Measurements from ENCODE around the gene CCHCR1. TPM values are rescaled to one million over a fixed set of nuclear protein-coding genes. Genes with fewer than 3 reads are reported as not detected.

The CCHCR1 gene
- total RNA-seq, 6 experiments from 2014 or later = 12.0 to 24.3 (median 23.5) TPM

DNA sequence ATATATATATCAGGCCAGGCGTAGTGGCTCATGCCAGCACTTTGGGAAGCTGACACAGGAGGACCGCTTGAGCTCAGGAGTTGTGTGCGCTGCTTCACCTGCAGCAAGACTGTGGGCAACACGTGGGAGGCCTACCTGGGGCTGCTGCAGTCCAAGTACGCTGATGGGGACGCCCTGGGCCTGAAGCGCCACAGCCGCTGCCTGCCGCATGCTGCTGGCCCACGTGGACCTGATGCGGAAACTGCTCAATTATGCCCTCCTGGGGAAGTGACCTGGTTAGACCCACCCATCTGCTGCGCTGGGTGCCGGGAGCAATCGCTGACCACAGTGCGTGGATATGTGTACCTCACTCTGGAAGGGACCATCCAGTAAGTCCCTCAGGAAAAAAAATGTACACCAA lies 17.0 kb downstream of the CCHCR1 start:
- H3K36me3 Mint-ChIP-seq (ENCODE audit: low read depth) = 0 out of 2 replicates have a peak, but pooled peaks cover 9% of the 10 kb centered on the region
- peaks cover 39% of the 10 kb centered on the region for H3K4me1 Mint-ChIP-seq (ENCODE audit: low read depth)
- TF ChIP-seq, protein P1, sequence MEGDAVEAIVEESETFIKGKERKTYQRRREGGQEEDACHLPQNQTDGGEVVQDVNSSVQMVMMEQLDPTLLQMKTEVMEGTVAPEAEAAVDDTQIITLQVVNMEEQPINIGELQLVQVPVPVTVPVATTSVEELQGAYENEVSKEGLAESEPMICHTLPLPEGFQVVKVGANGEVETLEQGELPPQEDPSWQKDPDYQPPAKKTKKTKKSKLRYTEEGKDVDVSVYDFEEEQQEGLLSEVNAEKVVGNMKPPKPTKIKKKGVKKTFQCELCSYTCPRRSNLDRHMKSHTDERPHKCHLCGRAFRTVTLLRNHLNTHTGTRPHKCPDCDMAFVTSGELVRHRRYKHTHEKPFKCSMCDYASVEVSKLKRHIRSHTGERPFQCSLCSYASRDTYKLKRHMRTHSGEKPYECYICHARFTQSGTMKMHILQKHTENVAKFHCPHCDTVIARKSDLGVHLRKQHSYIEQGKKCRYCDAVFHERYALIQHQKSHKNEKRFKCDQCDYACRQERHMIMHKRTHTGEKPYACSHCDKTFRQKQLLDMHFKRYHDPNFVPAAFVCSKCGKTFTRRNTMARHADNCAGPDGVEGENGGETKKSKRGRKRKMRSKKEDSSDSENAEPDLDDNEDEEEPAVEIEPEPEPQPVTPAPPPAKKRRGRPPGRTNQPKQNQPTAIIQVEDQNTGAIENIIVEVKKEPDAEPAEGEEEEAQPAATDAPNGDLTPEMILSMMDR (IDR thresholded peaks at IDR 0.05) = no peak
- H3K9me3 Mint-ChIP-seq = no peaks in the 10 kb centered on the region
- peaks cover 4% of the 10 kb centered on the region for H3K27me3 Mint-ChIP-seq (ENCODE audit: insufficient read depth)
- H3K27ac Mint-ChIP-seq = no peak overlapping the region
- no peak for DNase-seq
- H3K4me3 Mint-ChIP-seq = no peak overlapping the region

DNA sequence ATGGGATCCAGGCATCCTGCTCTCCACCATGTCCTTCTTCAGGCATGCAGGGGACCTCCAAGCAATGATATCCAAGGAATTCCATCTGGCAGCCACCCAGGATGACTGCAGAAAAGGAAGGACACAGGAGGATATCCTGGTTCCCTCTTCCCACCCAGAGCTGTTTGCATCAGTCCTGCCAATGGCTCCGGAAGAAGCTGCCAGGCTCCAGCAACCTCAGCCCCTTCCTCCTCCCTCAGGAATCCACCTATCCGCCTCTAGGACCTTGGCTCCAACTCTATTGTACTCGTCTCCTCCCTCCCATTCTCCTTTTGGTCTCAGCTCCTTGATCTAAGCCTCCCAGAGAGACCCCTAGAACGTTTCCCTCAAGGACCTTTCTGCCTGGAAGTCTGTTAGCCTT lies 18.0 kb downstream of the CCHCR1 start:
- H3K9me3 Mint-ChIP-seq = no peaks in the 10 kb centered on the region
- no peak overlapping the region for H3K27ac Mint-ChIP-seq
- H3K4me1 Mint-ChIP-seq (ENCODE audit: low read depth) = peaks cover 39% of the 10 kb centered on the region
- no peak for DNase-seq
- TF ChIP-seq, protein P1 (IDR thresholded peaks at IDR 0.05) = no peak
- H3K27me3 Mint-ChIP-seq (ENCODE audit: insufficient read depth) = peaks cover 5% of the 10 kb centered on the region
- H3K36me3 Mint-ChIP-seq (ENCODE audit: low read depth) = 0 out of 2 replicates have a peak, but pooled peaks cover 3% of the 10 kb centered on the region
- H3K4me3 Mint-ChIP-seq = no peak overlapping the region

DNA sequence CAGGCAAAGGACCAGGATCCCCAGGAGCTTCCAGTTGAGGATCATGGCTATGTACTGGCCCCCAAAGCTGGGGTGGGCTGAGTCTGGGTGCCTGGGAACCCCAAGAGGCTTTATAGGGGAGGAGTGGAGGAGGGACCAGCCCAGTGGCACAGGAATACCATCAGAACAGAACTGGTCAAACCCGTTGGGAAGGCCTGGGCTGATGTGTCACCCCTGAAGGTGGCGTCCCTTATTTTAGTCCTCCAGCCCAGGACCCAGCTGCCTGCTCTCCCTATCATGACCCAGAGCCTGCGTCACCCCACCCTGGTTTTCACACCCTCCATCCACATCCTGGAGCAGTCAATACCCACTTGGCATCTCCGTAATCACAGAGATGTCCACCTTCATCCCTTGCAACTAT lies 18.6 kb downstream of the CCHCR1 start, which contains the start of gene PSORS1C2:
Gene PSORS1C2 (minus strand): TSS at position 85 of the 400 bp plus-strand sequence. CDS start 40 bp downstream, at position 45.
- Mint-ChIP-seq H3K27ac (peak within 1 kb of the TSS; percentile 30; the same call in 1 of the 2 replicates), H3K4me3 (peak within 1 kb of the TSS; percentile 88), H3K27me3 (ENCODE audit: insufficient read depth) (peaks cover 5% of the 10 kb centered on the region), H3K4me1 (ENCODE audit: low read depth) (peaks cover 39% of the 10 kb centered on the region), H3K36me3 (ENCODE audit: low read depth) (no peaks in the 10 kb centered on the region), H3K9me3 (no peaks in the 10 kb centered on the region)
- no peak for DNase-seq
- TF ChIP-seq, protein P1 (IDR thresholded peaks at IDR 0.05) = no peak

DNA sequence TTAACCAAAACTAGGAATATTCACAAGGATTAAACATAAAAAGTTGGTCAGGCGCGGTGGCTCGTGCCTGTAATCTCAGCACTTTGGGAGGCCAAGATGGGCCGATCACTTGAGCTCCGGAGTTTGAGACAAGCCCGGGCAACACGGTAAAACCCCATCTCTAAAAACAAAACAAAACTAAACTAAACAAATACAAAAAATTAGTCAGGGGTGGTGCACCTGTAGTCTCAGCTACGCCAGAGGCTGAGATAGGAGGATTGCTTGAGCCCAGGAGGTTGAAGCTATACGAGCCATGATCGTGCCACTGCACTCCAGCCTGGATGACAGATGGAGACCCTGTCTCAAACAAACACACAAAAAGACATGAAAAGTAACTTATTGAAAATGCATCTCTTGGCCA lies 21.9 kb downstream of the CCHCR1 start:
- peaks cover 19% of the 10 kb centered on the region for H3K4me1 Mint-ChIP-seq (ENCODE audit: low read depth)
- DNase-seq = no peak
- H3K27ac Mint-ChIP-seq = no peak overlapping the region
- H3K9me3 Mint-ChIP-seq = no peaks in the 10 kb centered on the region
- no peak overlapping the region for H3K4me3 Mint-ChIP-seq
- H3K27me3 Mint-ChIP-seq (ENCODE audit: insufficient read depth) = peaks cover 4% of the 10 kb centered on the region
- TF ChIP-seq, protein P1 (IDR thresholded peaks at IDR 0.05) = no peak
- H3K36me3 Mint-ChIP-seq (ENCODE audit: low read depth) = no peaks in the 10 kb centered on the region

DNA sequence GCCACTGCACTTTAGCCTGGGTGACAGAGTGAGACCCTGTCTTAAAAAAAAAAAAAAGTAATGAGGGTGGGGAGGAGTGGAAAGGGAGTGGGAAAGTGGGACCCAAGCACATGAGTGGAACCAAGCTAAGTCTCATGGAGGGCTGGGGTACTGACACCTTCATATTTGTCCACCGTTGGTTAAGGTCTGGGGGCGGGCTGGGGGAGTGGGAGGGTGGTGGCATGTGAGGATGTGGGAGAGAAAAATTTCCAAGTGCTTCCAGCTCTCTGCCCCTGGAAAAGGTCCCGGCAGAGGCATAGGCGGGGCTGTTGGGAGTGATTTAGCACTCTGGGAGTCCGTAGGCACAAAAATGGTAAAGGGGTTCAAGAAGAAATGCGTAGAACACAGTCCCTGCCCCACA lies 24.8 kb downstream of the CCHCR1 start:
- no peaks in the 10 kb centered on the region for H3K9me3 Mint-ChIP-seq
- no peak for DNase-seq
- no peak overlapping the region for H3K4me3 Mint-ChIP-seq
- peaks cover 9% of the 10 kb centered on the region for H3K27me3 Mint-ChIP-seq (ENCODE audit: insufficient read depth)
- H3K36me3 Mint-ChIP-seq (ENCODE audit: low read depth) = no peaks in the 10 kb centered on the region
- peaks cover 9% of the 10 kb centered on the region for H3K4me1 Mint-ChIP-seq (ENCODE audit: low read depth)
- TF ChIP-seq, protein P1 (IDR thresholded peaks at IDR 0.05) = no peak
- H3K27ac Mint-ChIP-seq = no peak overlapping the region

DNA sequence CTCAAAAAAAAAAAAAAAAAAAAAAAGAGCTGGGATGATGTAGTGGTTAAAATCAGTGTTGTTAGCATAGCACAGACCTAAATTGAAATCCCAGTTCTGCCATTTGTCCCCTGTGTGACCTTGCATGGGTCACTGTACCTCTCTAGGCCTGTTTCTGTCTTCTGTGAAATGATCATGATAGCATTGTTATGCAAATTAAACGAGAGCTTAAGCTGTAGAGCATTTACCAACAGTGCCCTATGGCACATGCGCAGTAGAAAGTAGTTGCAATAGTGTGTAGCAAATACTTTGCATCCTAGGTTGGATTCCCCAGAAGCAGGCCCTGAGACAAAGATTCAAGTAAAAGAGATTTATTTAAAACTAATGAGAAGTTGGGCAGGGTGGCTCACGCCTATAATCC lies 26.0 kb downstream of the CCHCR1 start:
- H3K27ac Mint-ChIP-seq = no peak overlapping the region
- DNase-seq = no peak
- TF ChIP-seq, protein P1 (IDR thresholded peaks at IDR 0.05) = no peak
- no peaks in the 10 kb centered on the region for H3K9me3 Mint-ChIP-seq
- peaks cover 9% of the 10 kb centered on the region; the same call in 1 of the 2 replicates for H3K27me3 Mint-ChIP-seq (ENCODE audit: insufficient read depth)
- H3K36me3 Mint-ChIP-seq (ENCODE audit: low read depth) = no peaks in the 10 kb centered on the region
- no peak overlapping the region for H3K4me3 Mint-ChIP-seq
- H3K4me1 Mint-ChIP-seq (ENCODE audit: low read depth) = peaks cover 9% of the 10 kb centered on the region
